GM21367 (cell line): ENCODE results near the gene FZD10.

ENCODE experiments used
- ATAC-seq: cut with Tn5 transposase; IDR thresholded peaks from one replicate; pipeline ENCODE4 v1.9.1; 2021; ENCODE audit not compliant: unreplicated experiment

The FZD10 gene

GRCh38 chr12:130202201-130202600 lies 39.9 kb downstream of the FZD10 start:
- ATAC-seq, result no peak

GRCh38 chr12:130203151-130203550 lies 40.9 kb downstream of the FZD10 start:
- no peak for ATAC-seq

- no peak for ATAC-seq
Measured at GRCh38 chr12:130204541-130204953, 42.3 kb downstream of the FZD10 start.

GRCh38 chr12:130205495-130205894 lies 43.2 kb downstream of the FZD10 start:
- no peak for ATAC-seq

GRCh38 chr12:130212384-130212989 lies 50.2 kb downstream of the FZD10 start:
- ATAC-seq, result no peak

- no peak for ATAC-seq
Measured at GRCh38 chr12:130213249-130213648, 51.0 kb downstream of the FZD10 start.

GRCh38 chr12:130214686-130215395 lies 52.6 kb downstream of the FZD10 start:
- no peak for ATAC-seq
